Esophagus muscularis mucosa (tissue), 4 donors: ENCODE results near the gene TENM3.

Experiments used
- EP300 ChIP-seq: sonication (generic); formaldehyde crosslinking; IDR thresholded peaks from one replicate; pipeline ENCODE4 v1.6.1; 2017; ENCODE audit warnings: antibody characterized with exemption
- POLR2A ChIP-seq: fragments of 450-650 bp; IDR thresholded peaks from one replicate; pipeline ENCODE4 v1.6.1; 2017; ENCODE audit warnings: antibody characterized with exemption, moderate library complexity, mild to moderate bottlenecking, low read depth
- POLR2AphosphoS5 ChIP-seq, 2 donors: sonication (generic); formaldehyde crosslinking; IDR thresholded peaks; one replicate each; pipeline ENCODE4 v1.6.1; 2017; ENCODE audit warnings: antibody characterized with exemption in 2 of 2
- TF ChIP-seq, protein P1 (sequence below), 3 experiments: fragments of 200-600 bp in 2 of 3; fragments of 450-650 bp in 1 of 3; sonication (generic) in 2 of 3; IDR thresholded peaks; one replicate each; pipeline ENCODE4 v1.5.1; 2017 to 2019; ENCODE audit warnings: antibody characterized with exemption in 3 of 3, mild to moderate bottlenecking in 2 of 3, moderate library complexity in 1 of 3

DNA sequence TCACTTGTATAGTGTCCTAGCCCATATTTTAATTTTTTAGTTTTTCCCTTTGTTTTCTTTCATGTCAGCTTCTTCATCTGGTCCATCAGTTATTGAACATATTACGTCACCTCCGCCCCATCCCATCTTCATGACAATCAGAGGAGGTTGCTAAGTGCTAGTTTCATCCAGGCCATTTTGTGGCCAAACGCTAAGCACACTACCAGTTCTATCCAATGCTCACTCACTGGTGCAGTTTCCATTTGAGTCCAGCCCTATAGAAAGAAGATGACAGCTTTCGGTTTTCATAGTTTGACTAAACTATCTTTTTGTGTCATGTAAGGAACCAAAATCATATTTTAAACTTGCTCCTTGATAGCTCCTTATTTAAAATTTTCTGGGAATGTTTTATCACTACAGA, 304.2 kb downstream of the TENM3 start:
- TF ChIP-seq, protein P1, sequence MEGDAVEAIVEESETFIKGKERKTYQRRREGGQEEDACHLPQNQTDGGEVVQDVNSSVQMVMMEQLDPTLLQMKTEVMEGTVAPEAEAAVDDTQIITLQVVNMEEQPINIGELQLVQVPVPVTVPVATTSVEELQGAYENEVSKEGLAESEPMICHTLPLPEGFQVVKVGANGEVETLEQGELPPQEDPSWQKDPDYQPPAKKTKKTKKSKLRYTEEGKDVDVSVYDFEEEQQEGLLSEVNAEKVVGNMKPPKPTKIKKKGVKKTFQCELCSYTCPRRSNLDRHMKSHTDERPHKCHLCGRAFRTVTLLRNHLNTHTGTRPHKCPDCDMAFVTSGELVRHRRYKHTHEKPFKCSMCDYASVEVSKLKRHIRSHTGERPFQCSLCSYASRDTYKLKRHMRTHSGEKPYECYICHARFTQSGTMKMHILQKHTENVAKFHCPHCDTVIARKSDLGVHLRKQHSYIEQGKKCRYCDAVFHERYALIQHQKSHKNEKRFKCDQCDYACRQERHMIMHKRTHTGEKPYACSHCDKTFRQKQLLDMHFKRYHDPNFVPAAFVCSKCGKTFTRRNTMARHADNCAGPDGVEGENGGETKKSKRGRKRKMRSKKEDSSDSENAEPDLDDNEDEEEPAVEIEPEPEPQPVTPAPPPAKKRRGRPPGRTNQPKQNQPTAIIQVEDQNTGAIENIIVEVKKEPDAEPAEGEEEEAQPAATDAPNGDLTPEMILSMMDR (IDR thresholded peaks at IDR 0.05) = no peak
- TF ChIP-seq POLR2A = no peak
- no peak for TF ChIP-seq POLR2AphosphoS5 (IDR thresholded peaks at IDR 0.05)
- TF ChIP-seq EP300 = no peak
